Choroid plexus epithelial cell (primary cell): ENCODE measurements around the gene PLEKHM3.
A peak's percentile ranks its signal among the peaks of the same experiment; 100 is the strongest.

Experiments
- DNase-seq: peaks from one replicate; pipeline ENCODE4 v3.0.0-alpha.2; 2010; ENCODE audit warnings: low read depth
- H3K4me3 ChIP-seq: 2 replicates; pipeline ENCODE4 v1.5.1; 2011; ENCODE audit warnings: low read depth, mild to moderate bottlenecking, control low read depth, low read length, moderate library complexity
- CTCF ChIP-seq: conservative IDR thresholded peaks from 2 replicates; pipeline ENCODE4 v1.5.1; 2011; ENCODE audit warnings: low read depth, mild to moderate bottlenecking, control low read depth, inconsistent platforms, low read length, moderate library complexity

Gene PLEKHM3

GRCh38 chr2:207844648-207845047 lies 180.7 kb downstream of the PLEKHM3 start:
- TF ChIP-seq CTCF: no peak
- H3K4me3 ChIP-seq: no peak overlapping the region
- no peak for DNase-seq

GRCh38 chr2:207840101-207840500 lies 185.2 kb downstream of the PLEKHM3 start:
- no peak for DNase-seq
- TF ChIP-seq CTCF: no peak
- H3K4me3 ChIP-seq: no peak overlapping the region

- no peak for TF ChIP-seq CTCF
- no peak for DNase-seq
- H3K4me3 ChIP-seq: no peak overlapping the region
Measured at GRCh38 chr2:207839575-207839974, 185.8 kb downstream of the PLEKHM3 start.

- no peak for TF ChIP-seq CTCF
- no peak overlapping the region for H3K4me3 ChIP-seq
- no peak for DNase-seq
Measured at GRCh38 chr2:207839028-207839427, 186.3 kb downstream of the PLEKHM3 start.

GRCh38 chr2:207836521-207837133 lies 188.7 kb downstream of the PLEKHM3 start:
- peak; percentile 6 for DNase-seq
- no peak for TF ChIP-seq CTCF
- H3K4me3 ChIP-seq: no peak overlapping the region

GRCh38 chr2:207835805-207836204 lies 189.5 kb downstream of the PLEKHM3 start:
- H3K4me3 ChIP-seq: no peak overlapping the region
- DNase-seq: no peak
- TF ChIP-seq CTCF: no peak

- no peak for TF ChIP-seq CTCF
- no peak for DNase-seq
Measured at GRCh38 chr2:207833251-207833751, 192.0 kb downstream of the PLEKHM3 start.

More at GRCh38 chr2:207833251-207833751, 192.0 kb downstream of the PLEKHM3 start:
- H3K4me3 ChIP-seq: no peak overlapping the region
